Tracheal epithelial cell (primary cell): Measurements from ENCODE around the gene GINS2. TPM values are rescaled to one million over a fixed set of nuclear protein-coding genes. Genes with fewer than 3 reads are reported as not detected.

ENCODE experiments used
- total RNA-seq: library from RNA; depleted of rRNA; stranded (reverse); fragments of >200 nt; gene quantifications from 2 replicates; pipeline ENCODE4 v1.2.1, GENCODE V29; 2014

The GINS2 gene
- 0.64 and 2.4 TPM in 2 replicates for total RNA-seq

DNA sequence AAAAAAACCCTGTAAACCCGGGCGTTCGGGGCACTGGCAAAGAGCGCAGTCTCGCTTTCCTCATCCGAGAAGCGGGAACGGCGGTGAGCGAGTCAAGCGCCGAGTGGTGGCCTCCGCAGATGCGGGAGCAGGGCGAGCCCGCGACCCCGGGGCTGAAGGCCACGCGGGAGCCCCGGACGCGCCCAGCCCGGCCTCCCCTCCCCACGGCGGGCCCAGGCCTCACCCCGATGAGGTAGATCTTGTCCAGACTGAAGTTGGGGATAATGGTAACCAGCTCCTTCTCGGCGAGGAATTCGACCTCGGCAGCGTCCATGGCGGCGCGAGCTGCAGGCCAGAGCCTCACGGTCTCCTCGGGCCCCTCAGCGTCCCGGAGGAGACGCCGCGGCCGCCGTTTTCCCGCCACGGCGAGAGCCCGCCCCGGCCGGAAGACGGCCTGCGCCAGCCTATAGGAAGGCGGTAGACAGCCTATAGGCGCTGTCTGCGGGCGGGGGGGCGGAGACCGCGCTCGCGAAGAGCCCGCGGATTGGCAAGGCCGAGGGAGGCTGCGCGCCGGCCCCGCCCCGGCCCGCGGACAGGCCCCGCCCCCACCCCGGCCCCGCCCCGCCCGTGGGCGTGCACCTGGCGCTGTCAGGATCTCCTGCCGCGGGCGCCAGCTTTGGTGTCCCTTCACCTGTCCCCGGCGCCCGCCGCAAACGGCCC lies at the start of gene GINS2:
TSS of gene GINS2 (minus strand) at position 369 of the 699 bp plus-strand sequence. CDS start at position 313, 56 bp downstream.

Other genes with a start within 250 kb of the GINS2 start
- gene GSE1, start 75.6 kb downstream of the GINS2 start, total RNA-seq = 9.6 and 11.7 TPM in 2 replicates
- 100 and 109 TPM in 2 replicates for gene C16orf74, start 62.1 kb upstream of the GINS2 start, total RNA-seq
- 23.4 and 44.3 TPM in 2 replicates for gene EMC8, start 110.6 kb upstream of the GINS2 start, total RNA-seq
- 442 and 473 TPM in 2 replicates for gene COX4I1, start 110.7 kb upstream of the GINS2 start, total RNA-seq
- 0.48 TPM in 1 of 2 replicates, not detected in the other for gene IRF8, start 210.2 kb upstream of the GINS2 start, total RNA-seq